ENCODE results near the gene CARD16.

Gene CARD16

GRCh38 chr11:105000167-105000566 is 45.0 kb downstream of the CARD16 start:
- H3K36me3 ChIP-seq = no peaks in the 10 kb centered on the region
- no peaks in the 10 kb centered on the region for H3K9me3 ChIP-seq
- H3K4me3 ChIP-seq (ENCODE audit: low read depth, low read length) = no peak overlapping the region
- H3K4me1 ChIP-seq = peaks cover 5% of the 10 kb centered on the region
- no peaks in the 10 kb centered on the region for H3K27me3 ChIP-seq
- TF ChIP-seq CTCF (IDR thresholded peaks at IDR 0.05; ENCODE audit: low read depth, low read length) = peak; percentile 43; the same call in 1 of the 2 replicates
- DNase-seq = peak; percentile 33

GRCh38 chr11:104999721-105000120 is 45.4 kb downstream of the CARD16 start:
- H3K9me3 ChIP-seq = no peaks in the 10 kb centered on the region
- no peaks in the 10 kb centered on the region for H3K36me3 ChIP-seq
- DNase-seq = no peak
- no peak overlapping the region for H3K4me3 ChIP-seq (ENCODE audit: low read depth, low read length)
- no peaks in the 10 kb centered on the region for H3K27me3 ChIP-seq
- no peak for TF ChIP-seq CTCF (IDR thresholded peaks at IDR 0.05; ENCODE audit: low read depth, low read length)
- peaks cover 1% of the 10 kb centered on the region; the same call in 1 of the 2 replicates for H3K4me1 ChIP-seq

GRCh38 chr11:104997288-104997687 is 47.8 kb downstream of the CARD16 start:
- H3K4me1 ChIP-seq = no peaks in the 10 kb centered on the region
- no peaks in the 10 kb centered on the region for H3K9me3 ChIP-seq
- TF ChIP-seq CTCF (IDR thresholded peaks at IDR 0.05; ENCODE audit: low read depth, low read length) = peak; percentile 57
- no peaks in the 10 kb centered on the region for H3K36me3 ChIP-seq
- peak; percentile 31 for DNase-seq
- peak overlapping the region; percentile 40 for H3K4me3 ChIP-seq (ENCODE audit: low read depth, low read length)
- no peaks in the 10 kb centered on the region for H3K27me3 ChIP-seq

GRCh38 chr11:104995001-104995408 is 50.1 kb downstream of the CARD16 start:
- TF ChIP-seq CTCF (IDR thresholded peaks at IDR 0.05; ENCODE audit: low read depth, low read length) = no peak
- no peak for DNase-seq
- H3K4me1 ChIP-seq = no peaks in the 10 kb centered on the region
- no peaks in the 10 kb centered on the region for H3K27me3 ChIP-seq
- no peaks in the 10 kb centered on the region for H3K9me3 ChIP-seq
- H3K36me3 ChIP-seq = no peaks in the 10 kb centered on the region
- H3K4me3 ChIP-seq (ENCODE audit: low read depth, low read length) = no peak overlapping the region

GRCh38 chr11:104992781-104993180 is 52.4 kb downstream of the CARD16 start:
- Histone ChIP-seq H3K4me1 (no peaks in the 10 kb centered on the region), H3K4me3 (ENCODE audit: low read depth, low read length) (no peak overlapping the region), H3K27me3 (no peaks in the 10 kb centered on the region), H3K9me3 (no peaks in the 10 kb centered on the region), H3K36me3 (no peaks in the 10 kb centered on the region)
- no peak for DNase-seq
- no peak for TF ChIP-seq CTCF (IDR thresholded peaks at IDR 0.05; ENCODE audit: low read depth, low read length)

- TF ChIP-seq CTCF (IDR thresholded peaks at IDR 0.05; ENCODE audit: low read depth, low read length) = no peak
- Histone ChIP-seq H3K4me3 (ENCODE audit: low read depth, low read length) (no peak overlapping the region), H3K36me3 (no peaks in the 10 kb centered on the region), H3K27me3 (no peaks in the 10 kb centered on the region), H3K4me1 (no peaks in the 10 kb centered on the region), H3K9me3 (no peaks in the 10 kb centered on the region)
- DNase-seq = no peak
These were observed 53.1 kb downstream of the CARD16 start for GRCh38 chr11:104991994-104992393.
